ENCODE data around the gene CHTOP. TPM values are rescaled to one million over a fixed set of nuclear protein-coding genes. Genes with fewer than 3 reads are reported as not detected.

CHTOP gene
- total RNA-seq, 6 experiments from 2014 or later, result 21.9 to 29.7 (median 26.0) TPM

GRCh38 chr1:153630384-153630783 lies 3.5 kb upstream of the CHTOP start:
- Histone ChIP-seq H3K27me3 (no peaks in the 10 kb centered on the region), H3K4me1 (peaks cover 0 to 12% (median 2%) of the 10 kb centered on the region in 4 donors), H3K9me3 (no peaks in the 10 kb centered on the region), H3K4me3 (no peak overlapping the region), H3K27ac (no peak overlapping the region), H3K36me3 (no peaks in the 10 kb centered on the region)
- ATAC-seq (no peak), DNase-seq (peak in 1 of 3 donors; percentile 15)
- no peak for TF ChIP-seq POLR2A (IDR thresholded peaks at IDR 0.05)
- TF ChIP-seq, protein P1, sequence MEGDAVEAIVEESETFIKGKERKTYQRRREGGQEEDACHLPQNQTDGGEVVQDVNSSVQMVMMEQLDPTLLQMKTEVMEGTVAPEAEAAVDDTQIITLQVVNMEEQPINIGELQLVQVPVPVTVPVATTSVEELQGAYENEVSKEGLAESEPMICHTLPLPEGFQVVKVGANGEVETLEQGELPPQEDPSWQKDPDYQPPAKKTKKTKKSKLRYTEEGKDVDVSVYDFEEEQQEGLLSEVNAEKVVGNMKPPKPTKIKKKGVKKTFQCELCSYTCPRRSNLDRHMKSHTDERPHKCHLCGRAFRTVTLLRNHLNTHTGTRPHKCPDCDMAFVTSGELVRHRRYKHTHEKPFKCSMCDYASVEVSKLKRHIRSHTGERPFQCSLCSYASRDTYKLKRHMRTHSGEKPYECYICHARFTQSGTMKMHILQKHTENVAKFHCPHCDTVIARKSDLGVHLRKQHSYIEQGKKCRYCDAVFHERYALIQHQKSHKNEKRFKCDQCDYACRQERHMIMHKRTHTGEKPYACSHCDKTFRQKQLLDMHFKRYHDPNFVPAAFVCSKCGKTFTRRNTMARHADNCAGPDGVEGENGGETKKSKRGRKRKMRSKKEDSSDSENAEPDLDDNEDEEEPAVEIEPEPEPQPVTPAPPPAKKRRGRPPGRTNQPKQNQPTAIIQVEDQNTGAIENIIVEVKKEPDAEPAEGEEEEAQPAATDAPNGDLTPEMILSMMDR (IDR thresholded peaks at IDR 0.05), result no peak
- WGBS (ENCODE audit: insufficient coverage, low coverage, low lambda C conversion rate, missing lambda C conversion rate), result 73% methylated on average over 2 of the region's 7 CpGs
- intact Hi-C loops (cut with DNase I), result no loop called here

DNA sequence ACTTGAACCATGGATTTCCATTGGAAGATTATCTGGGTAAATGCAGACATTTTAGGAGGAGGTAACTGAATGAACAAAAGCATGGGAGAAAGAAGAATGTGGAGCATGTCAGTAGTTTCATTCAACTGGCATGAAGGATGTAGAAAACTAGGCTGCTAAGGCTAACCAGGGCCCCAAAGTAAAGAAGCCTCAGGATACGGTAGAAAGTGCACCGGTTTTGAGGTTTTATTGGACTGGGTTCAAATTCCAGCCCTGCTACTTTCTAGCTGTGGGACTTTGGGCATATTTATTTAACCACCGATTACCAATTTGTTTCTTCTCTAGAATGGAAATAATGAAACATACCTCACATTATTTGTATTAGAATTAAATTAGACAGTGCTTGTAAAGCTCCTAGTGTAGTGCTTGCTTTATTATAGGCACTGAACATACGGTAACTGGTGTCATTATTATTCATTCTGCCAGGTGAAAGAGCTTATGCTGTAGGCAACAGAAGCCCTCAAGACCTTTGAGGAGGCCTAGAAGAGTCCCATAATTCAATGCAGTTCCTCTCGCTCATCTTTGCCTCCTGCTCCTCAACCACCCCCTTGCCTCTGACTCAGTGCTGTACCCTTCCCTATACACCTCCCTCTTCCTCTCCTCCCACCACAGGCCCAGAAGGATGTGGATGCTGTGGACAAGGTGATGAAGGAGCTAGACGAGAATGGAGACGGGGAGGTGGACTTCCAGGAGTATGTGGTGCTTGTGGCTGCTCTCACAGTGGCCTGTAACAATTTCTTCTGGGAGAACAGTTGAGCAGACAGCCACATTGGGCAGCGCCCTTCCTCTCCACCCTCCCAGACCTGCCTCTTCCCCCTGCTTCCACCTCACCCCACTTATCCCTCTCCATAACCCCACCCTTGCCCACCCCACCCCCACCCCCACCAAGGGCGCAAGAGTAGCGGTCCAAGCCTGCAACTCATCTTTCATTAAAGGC lies 2.5 kb upstream of the CHTOP start:
- H3K4me1 ChIP-seq, result peaks cover 0 to 18% (median 2%) of the 10 kb centered on the region in 4 donors
- no peak overlapping the region for H3K4me3 ChIP-seq
- TF ChIP-seq POLR2A (IDR thresholded peaks at IDR 0.05), result no peak
- TF ChIP-seq, protein P1 (IDR thresholded peaks at IDR 0.05), result no peak
- intact Hi-C loops (cut with DNase I), result no loop called here
- H3K27ac ChIP-seq, result peak overlapping the region in 1 of 3 donors; percentile 29
- DNase-seq (peak in 1 of 3 donors; percentile 3), ATAC-seq (no peak)
- no peaks in the 10 kb centered on the region for H3K9me3 ChIP-seq
- peaks cover 0 to 3% (median 0%) of the 10 kb centered on the region in 4 donors for H3K36me3 ChIP-seq
- H3K27me3 ChIP-seq, result no peaks in the 10 kb centered on the region
- WGBS (ENCODE audit: insufficient coverage, low coverage, low lambda C conversion rate, missing lambda C conversion rate), result 63% methylated on average over 10 of the region's 10 CpGs

- no peaks in the 10 kb centered on the region for H3K9me3 ChIP-seq
- 25% methylated on average over 12 of the region's 18 CpGs for WGBS (ENCODE audit: insufficient coverage, low coverage, low lambda C conversion rate, missing lambda C conversion rate)
- peaks cover 0 to 22% (median 13%) of the 10 kb centered on the region in 4 donors for H3K36me3 ChIP-seq
- DNase-seq (peak in 1 of 3 donors; percentile 16), ATAC-seq (peak; percentile 5 to 30 (median 16))
- peak overlapping the region; percentile 96 to 100 (median 99) for H3K27ac ChIP-seq
- no peak for TF ChIP-seq POLR2A (IDR thresholded peaks at IDR 0.05)
- TF ChIP-seq, protein P1 (IDR thresholded peaks at IDR 0.05), result no peak
- H3K4me3 ChIP-seq, result peak overlapping the region; percentile 67 to 96 (median 94)
- H3K4me1 ChIP-seq, result peaks cover 0 to 12% (median 2%) of the 10 kb centered on the region in 4 donors
- intact Hi-C loops (cut with DNase I), result no loop called here
- no peaks in the 10 kb centered on the region for H3K27me3 ChIP-seq
Observed at GRCh38 chr1:153633161-153633753, 609 bp upstream of the CHTOP start.

GRCh38 chr1:153635872-153636271 lies 2.0 kb downstream of the CHTOP start:
- peak in 1 of 3 donors; percentile 4 for DNase-seq
- intact Hi-C loops (cut with DNase I), result no loop called here
- no peak for TF ChIP-seq POLR2A (IDR thresholded peaks at IDR 0.05)
- TF ChIP-seq, protein P1 (IDR thresholded peaks at IDR 0.05), result no peak
- peaks cover 0 to 12% (median 2%) of the 10 kb centered on the region in 4 donors for H3K4me1 ChIP-seq
- no peak for ATAC-seq
- H3K27ac ChIP-seq, result no peak overlapping the region
- peaks cover 0 to 48% (median 32%) of the 10 kb centered on the region in 4 donors for H3K36me3 ChIP-seq
- no peaks in the 10 kb centered on the region for H3K9me3 ChIP-seq
- WGBS (ENCODE audit: insufficient coverage, low coverage, low lambda C conversion rate, missing lambda C conversion rate), result 75% methylated on average over 5 of the region's 7 CpGs
- no peak overlapping the region for H3K4me3 ChIP-seq
- H3K27me3 ChIP-seq, result no peaks in the 10 kb centered on the region

Measured in right lobe of liver (tissue), 6 donors.